HG03565 (cell line): ENCODE measurements around the gene DDX50.
A peak's percentile ranks its signal among the peaks of the same experiment; 100 is the strongest.
"Not testable (repeated sequence)": the region's sequence is repeated elsewhere in the genome, so short reads cannot be mapped to it uniquely, and the experiment has no call there.

ENCODE experiments used
- ATAC-seq: cut with Tn5 transposase; IDR thresholded peaks from one replicate; pipeline ENCODE4 v1.9.1; 2021; ENCODE audit warnings: mild to moderate bottlenecking, moderate library complexity; ENCODE audit not compliant: unreplicated experiment

The DDX50 gene

GRCh38 chr10:68900427-68901104 is 549 bp upstream of the DDX50 start:
- no peak for ATAC-seq

GRCh38 chr10:68902382-68902781 is 1.3 kb downstream of the DDX50 start:
- no peak for ATAC-seq

DNA sequence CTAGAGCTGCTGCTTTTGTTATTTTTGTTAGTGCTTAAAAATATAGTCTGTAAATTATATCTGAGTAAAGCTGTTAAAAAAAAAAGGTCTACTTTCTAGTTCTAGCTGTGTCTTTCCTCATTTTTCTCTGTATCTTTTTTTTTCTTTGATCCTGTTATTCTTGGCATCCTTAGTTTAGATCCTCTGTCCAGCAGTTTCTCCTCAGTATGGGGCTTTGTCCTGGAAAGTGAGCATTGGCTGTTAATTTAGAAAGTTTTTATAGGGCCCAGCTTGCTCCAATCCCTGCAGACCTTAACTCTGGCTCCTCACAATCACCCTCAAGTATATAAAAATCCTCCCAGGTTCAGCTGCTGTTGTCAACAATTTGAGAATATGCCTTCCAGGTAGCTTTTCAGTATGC is 23.5 kb downstream of the DDX50 start:
- no peak for ATAC-seq

- ATAC-seq, result no peak
Measured at GRCh38 chr10:68925489-68925888, 24.4 kb downstream of the DDX50 start.

DNA sequence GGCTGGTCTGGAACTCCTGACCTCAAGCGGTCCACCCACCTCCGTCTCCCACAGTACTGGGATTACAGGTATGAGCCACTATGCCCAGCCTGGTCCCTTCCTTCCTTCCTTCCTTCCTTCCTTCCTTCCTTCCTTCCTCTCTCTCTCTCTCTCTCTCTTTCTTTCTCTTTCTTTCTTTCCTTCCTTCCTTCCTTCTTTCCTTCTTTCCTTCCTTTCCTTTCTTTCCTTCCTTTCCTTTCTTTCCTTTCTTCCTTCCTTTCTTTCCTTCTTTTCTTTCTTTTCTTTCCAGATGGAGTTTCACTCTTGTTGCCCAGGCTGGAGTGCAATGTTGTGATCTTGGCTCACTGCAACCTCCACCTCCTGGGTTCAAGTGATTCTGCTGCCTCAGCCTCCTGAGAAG is 28.0 kb downstream of the DDX50 start:
- ATAC-seq, result not testable (repeated sequence)

- ATAC-seq, result not testable (repeated sequence)
Measured at GRCh38 chr10:68929888-68930287, 28.8 kb downstream of the DDX50 start.

DNA sequence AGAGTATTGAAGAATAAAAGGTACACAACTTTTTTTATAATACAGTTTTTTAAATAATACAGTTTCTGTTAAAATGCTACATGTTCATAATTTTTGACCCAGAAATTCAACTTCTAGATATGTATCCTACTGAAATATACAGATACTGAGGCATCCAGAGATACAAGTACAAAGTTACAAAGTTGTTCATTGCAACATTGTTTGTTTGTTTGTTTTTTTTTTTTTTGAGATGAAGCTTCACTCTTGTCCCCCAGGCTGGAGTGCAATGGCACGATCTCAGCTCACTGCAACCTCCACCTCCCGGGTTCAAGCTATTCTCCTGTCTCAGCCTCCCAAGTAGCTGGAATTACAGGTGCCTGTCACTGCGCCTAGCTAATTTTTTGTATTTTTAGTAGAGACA is 31.7 kb downstream of the DDX50 start:
- ATAC-seq, result not testable (repeated sequence)

- no peak for ATAC-seq
Measured at GRCh38 chr10:68934994-68935393, 33.9 kb downstream of the DDX50 start.

DNA sequence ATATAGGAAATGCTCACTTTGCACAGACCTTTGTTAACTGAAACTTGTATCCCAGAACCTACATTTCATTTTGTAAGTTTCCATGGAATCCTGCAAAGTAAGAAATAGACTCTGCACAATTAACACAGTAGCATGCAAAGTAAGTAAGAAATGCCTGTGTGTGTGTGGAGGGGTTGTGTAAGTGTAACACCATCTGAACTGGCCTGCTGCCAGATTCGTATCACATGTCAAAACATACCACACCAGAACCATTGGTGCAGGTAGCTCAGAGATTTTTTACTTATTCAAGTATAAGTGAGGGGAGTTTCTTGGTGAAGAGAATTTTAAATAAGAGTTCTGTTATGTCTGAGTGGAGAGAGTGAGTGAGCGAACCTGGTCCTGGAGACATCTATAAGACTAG is 37.0 kb downstream of the DDX50 start:
- ATAC-seq, result no peak

GRCh38 chr10:68938884-68939283 is 37.8 kb downstream of the DDX50 start:
- ATAC-seq, result no peak

- ATAC-seq, result not testable (repeated sequence)
Measured at GRCh38 chr10:68940917-68941316, 39.8 kb downstream of the DDX50 start.

DNA sequence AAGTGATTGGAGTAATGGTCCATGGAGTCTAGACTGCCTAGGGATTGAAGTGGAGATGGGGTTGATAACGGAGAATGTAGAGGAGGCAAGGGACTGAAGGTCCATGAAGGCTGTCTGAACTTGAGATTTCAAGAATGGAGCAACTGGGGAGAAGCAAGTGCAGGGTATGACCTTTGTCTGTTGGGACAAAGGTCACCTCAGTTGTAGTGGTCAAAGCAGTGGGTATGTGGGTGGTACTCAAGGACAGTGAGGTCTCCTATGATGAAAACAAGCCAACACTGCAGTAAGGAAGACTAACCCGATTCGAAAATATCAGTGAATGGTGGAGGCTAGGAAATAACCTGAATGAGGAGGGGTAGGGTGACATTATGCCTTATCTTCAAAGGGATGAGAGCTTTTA is 49.5 kb downstream of the DDX50 start:
- ATAC-seq, result no peak

DNA sequence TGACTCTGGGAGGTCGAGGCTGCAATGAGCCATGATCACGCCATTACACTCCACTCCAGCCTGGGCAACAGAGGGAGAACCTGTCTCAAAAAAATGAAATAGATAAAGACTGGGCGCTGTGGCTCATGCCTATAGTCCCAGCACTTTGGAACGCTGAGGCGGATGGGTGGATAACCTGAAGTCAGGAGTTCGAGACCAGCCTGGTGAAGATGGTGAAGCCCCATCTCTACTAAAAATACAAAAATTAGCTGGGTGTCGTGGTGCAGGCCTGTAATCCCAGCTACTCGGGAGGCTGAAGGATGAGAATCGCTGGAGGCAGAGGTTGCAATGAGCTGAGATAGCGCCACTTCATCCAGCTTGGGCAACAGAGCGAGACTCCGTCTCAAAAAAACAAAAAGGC is 53.8 kb downstream of the DDX50 start:
- ATAC-seq, result no peak

DNA sequence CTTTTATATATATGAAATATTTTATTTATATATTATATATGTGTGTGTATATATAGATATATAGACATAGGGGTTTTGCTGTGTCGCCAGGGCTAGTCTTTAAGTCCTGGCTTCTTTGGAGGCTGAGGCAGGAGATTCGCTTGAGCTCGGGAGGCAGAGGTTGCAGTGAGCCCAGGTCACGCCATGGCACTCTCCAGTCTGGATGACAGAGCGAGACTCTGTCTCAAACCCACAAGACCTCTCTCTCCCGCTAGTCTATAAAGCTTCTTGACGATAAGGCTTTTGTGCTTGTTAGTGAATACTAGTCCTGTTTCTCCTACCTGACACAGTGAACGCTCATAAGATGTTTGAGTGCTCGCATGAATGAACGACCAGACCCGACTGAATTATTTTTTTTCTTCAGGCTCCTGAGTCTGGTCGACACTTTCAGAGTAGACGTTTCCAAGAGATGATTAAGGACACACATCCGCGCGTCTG is 54.3 kb downstream of the DDX50 start:
- peak; percentile 19 for ATAC-seq

DNA sequence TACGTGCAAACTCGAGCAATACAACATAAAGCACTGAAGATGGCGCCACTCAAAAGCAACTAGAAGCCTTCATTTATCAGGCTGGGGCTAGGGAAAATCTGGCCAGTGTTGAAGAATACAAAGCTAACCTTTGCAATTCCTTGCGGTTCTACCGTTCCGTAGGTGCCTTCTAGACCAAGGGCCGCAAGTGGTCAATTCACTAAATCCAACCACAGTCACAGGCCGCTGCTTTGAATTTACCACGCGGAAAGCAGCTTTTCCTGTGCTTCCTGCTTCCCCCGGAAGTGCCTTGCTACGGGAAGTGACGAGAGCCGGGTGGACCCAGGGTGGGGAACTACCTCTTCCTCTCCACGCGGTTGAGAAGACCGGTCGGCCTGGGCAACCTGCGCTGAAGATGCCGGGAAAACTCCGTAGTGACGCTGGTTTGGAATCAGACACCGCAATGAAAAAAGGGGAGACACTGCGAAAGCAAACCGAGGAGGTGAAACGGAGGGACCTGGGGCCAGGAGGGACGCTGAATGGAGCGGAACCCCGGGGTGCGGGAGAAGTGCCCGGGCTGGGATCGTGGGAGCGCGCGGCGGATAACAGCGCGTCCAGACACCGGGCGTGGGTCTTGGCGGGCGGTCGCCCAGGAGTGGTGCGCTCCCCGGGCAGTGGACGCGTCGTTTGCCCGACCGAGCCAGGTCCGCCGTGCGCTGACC is 54.9 kb downstream of the DDX50 start, which contains the start of gene DDX21:
Gene DDX21, plus strand, starts transcription at position 339 of the 701 bp plus-strand sequence. Its CDS starts 56 bp downstream, at position 395.
- peak; percentile 67 for ATAC-seq

DNA sequence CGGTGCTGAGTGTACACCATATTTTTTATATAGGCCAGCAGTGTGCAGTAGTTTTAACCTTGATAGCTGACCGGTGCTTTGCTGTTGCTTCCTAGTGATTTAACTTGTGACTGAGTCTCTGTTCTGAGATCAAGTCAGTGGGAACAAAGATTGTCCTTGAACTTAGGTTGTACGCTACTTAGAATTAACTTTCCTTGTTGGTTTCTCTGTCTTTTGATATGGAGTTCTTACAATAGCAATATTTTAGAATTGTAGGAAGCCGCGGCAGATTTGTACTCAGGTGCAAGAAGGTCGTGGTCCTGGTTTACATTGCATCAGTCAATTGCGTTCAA is 56.1 kb downstream of the DDX50 start:
- no peak for ATAC-seq

- ATAC-seq, result no peak
Measured at GRCh38 chr10:68957654-68958053, 56.5 kb downstream of the DDX50 start.

- ATAC-seq, result no peak
Measured at GRCh38 chr10:68959695-68960527, 58.8 kb downstream of the DDX50 start.

- ATAC-seq, result no peak
Measured at GRCh38 chr10:68963151-68963550, 62.0 kb downstream of the DDX50 start.

DNA sequence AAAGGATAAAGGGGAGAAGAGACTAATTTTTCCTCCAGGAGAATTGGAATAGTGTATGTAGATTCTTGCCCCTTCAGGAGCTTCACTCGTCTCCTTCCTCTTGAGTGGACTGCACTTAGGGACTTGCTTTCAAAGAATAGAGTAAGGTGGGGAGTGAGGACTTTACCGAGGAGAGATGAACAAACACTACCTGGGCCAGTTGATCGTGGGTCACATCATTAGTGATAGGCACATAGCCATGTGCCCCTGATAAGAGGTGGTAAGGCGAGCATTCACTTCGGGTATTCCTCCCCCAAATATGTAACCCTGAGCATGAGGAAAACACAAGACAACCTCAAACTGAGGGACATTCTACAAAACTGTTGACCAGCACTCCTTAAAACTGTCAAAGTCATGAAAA is 72.9 kb downstream of the DDX50 start:
- ATAC-seq, result no peak

DNA sequence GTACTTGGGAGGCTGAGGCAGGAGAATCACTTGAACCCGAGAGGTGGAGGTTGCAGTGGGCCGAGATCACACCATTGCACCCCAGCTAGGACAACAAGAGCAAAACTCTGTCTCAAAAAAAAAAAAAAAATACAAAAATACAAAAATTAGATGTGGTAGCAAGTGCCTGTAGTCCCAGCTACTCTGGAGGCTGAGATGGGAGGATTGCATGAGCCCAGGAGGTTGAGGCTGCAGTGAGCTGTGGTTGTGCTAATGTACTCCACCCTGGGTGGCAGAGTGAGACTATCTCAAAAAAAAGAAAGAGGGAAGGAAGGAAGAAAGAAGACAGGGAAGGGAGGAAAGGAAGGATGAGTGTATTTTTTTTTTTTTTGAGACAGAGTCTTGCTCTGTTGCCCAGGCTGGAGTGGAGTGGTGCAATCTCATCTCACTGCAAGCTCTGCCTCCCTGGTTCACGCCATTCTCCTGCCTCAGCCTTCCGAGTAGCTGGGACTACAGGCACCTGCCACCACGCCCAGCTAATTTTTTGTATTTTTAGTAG is 74.9 kb downstream of the DDX50 start:
- ATAC-seq, result not testable (repeated sequence)
